Neutrophil (primary cell): Measurements from ENCODE around the gene TNF.
"Not testable (repeated sequence)": the region's sequence is repeated elsewhere in the genome, so short reads cannot be mapped to it uniquely, and the experiment has no call there.

ENCODE experiments used
- H3K27ac ChIP-seq: fragments of 200-600 bp; sonication (generic); 2 replicates; pipeline ENCODE4 v1.5.1; 2016; ENCODE audit warnings: mild to moderate bottlenecking, moderate library complexity
- H3K27me3 ChIP-seq: fragments of 200-600 bp; sonication (generic); 2 replicates; pipeline ENCODE4 v1.6.0; 2016; ENCODE audit warnings: mild to moderate bottlenecking
- H3K36me3 ChIP-seq: fragments of 200-600 bp; sonication (generic); 2 replicates; pipeline ENCODE4 v1.5.1; 2017
- H3K4me1 ChIP-seq, 2 experiments: fragments of 200-600 bp in 1 of 2; sonication (generic) in 1 of 2; 1 replicate in 1 of 2; 2 replicates in 1 of 2; pipeline versions ENCODE4 v1.5.1 to v1.6.1; 2013 to 2016; ENCODE audit warnings: low read depth in 1 of 2, low read length in 1 of 2, mild to moderate bottlenecking in 1 of 2, moderate library complexity in 1 of 2; ENCODE audit not compliant: control insufficient read depth in 1 of 2, insufficient read depth in 1 of 2
- H3K4me3 ChIP-seq, 2 experiments: fragments of 200-600 bp in 1 of 2; sonication (generic) in 1 of 2; 1 replicate in 1 of 2; 2 replicates in 1 of 2; pipeline ENCODE4 v1.5.1; 2013 to 2016; ENCODE audit warnings: low read depth in 1 of 2, low read length in 1 of 2, mild to moderate bottlenecking in 1 of 2, moderate library complexity in 1 of 2
- H3K9me3 ChIP-seq: fragments of 200-600 bp; sonication (generic); 2 replicates; pipeline ENCODE4 v1.5.1; 2016
- CTCF ChIP-seq: fragments of 200-600 bp; sonication (generic); IDR thresholded peaks from 2 replicates; pipeline ENCODE4 v1.5.1; 2016; ENCODE audit warnings: antibody characterized with exemption

The TNF gene

GRCh38 chr6:31551371-31551770, 24.0 kb upstream of the TNF start:
- peak overlapping the region; percentile 69 for H3K27ac ChIP-seq
- H3K27me3 ChIP-seq, H3K9me3 ChIP-seq, H3K36me3 ChIP-seq: not testable (repeated sequence)
- peak; percentile 87 for TF ChIP-seq CTCF
- peak overlapping the region in 1 of 2 experiments; percentile 42 for H3K4me3 ChIP-seq
- peaks cover 62 to 64% of the 10 kb centered on the region in 2 experiments for H3K4me1 ChIP-seq

- H3K4me3 ChIP-seq = no peak overlapping the region
- peaks cover 76 to 78% of the 10 kb centered on the region in 2 experiments for H3K4me1 ChIP-seq
- TF ChIP-seq CTCF = no peak
- no peaks in the 10 kb centered on the region for H3K27me3 ChIP-seq
- H3K36me3 ChIP-seq = no peaks in the 10 kb centered on the region
- H3K9me3 ChIP-seq = no peaks in the 10 kb centered on the region
- H3K27ac ChIP-seq = peak overlapping the region; percentile 98
Observed at GRCh38 chr6:31556307-31556706, 19.1 kb upstream of the TNF start.

GRCh38 chr6:31557443-31558317, 17.7 kb upstream of the TNF start:
- H3K9me3 ChIP-seq = no peaks in the 10 kb centered on the region
- no peak for TF ChIP-seq CTCF
- peak overlapping the region; percentile 62 to 68 for H3K4me3 ChIP-seq
- H3K36me3 ChIP-seq = no peaks in the 10 kb centered on the region
- no peaks in the 10 kb centered on the region for H3K27me3 ChIP-seq
- peaks cover 75 to 76% of the 10 kb centered on the region in 2 experiments for H3K4me1 ChIP-seq
- peak overlapping the region; percentile 98 for H3K27ac ChIP-seq

- Histone ChIP-seq H3K27me3 (no peaks in the 10 kb centered on the region), H3K27ac (peak overlapping the region; percentile 98), H3K4me1 (peaks cover 69 to 70% of the 10 kb centered on the region in 2 experiments), H3K36me3 (no peaks in the 10 kb centered on the region), H3K9me3 (no peaks in the 10 kb centered on the region), H3K4me3 (peak overlapping the region; percentile 62 to 68)
- no peak for TF ChIP-seq CTCF
Observed at GRCh38 chr6:31558318-31558625, 17.1 kb upstream of the TNF start.

DNA sequence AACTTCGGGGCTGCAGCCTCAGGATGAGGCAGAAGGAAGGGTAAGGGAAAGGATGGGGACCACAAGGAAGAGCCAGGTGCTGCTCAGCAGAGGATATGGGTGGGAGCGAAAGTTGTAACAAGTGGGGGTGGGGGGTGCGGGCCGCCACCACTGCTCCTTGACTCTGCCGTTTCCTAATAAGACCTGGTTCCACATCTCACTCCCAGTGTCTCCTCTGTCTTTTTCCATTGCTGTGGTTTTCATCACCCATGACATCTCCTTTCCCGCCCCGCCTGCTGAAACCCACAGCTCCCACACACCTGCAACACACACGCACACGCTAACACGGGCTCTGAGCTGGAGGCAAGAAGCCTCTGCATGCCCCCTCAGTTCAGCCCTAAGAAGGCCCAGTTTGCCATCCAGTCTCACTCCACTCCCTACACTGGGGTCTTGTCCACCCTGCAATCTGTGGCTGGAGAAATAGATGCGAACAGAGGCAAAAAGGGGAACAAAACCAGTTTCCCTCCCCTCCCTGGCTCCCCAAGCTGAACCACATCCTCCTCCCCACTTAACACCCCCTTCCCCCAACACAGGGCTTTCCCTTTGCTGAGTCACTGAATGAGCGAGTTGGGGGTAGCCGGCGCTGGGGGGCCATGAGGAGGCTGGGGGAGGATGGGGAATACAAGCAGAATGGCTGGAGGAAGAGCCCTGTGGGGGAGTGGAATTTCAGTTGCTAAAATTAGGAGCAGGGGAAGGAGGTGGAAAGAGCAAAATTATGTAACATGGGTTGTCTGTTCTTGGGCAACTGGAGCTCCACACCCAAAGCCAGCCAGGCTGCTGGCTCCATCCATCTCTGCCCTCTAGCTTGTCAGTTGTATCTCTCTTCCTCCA, 16.5 kb upstream of the TNF start:
- peaks cover 67 to 68% of the 10 kb centered on the region in 2 experiments for H3K4me1 ChIP-seq
- H3K27me3 ChIP-seq = no peaks in the 10 kb centered on the region
- H3K9me3 ChIP-seq = no peaks in the 10 kb centered on the region
- H3K27ac ChIP-seq = peak overlapping the region; percentile 98
- no peaks in the 10 kb centered on the region for H3K36me3 ChIP-seq
- H3K4me3 ChIP-seq = peak overlapping the region; percentile 62 to 68
- peak; percentile 16 for TF ChIP-seq CTCF
